ENCODE data around the gene ABL1.

Gene ABL1

DNA sequence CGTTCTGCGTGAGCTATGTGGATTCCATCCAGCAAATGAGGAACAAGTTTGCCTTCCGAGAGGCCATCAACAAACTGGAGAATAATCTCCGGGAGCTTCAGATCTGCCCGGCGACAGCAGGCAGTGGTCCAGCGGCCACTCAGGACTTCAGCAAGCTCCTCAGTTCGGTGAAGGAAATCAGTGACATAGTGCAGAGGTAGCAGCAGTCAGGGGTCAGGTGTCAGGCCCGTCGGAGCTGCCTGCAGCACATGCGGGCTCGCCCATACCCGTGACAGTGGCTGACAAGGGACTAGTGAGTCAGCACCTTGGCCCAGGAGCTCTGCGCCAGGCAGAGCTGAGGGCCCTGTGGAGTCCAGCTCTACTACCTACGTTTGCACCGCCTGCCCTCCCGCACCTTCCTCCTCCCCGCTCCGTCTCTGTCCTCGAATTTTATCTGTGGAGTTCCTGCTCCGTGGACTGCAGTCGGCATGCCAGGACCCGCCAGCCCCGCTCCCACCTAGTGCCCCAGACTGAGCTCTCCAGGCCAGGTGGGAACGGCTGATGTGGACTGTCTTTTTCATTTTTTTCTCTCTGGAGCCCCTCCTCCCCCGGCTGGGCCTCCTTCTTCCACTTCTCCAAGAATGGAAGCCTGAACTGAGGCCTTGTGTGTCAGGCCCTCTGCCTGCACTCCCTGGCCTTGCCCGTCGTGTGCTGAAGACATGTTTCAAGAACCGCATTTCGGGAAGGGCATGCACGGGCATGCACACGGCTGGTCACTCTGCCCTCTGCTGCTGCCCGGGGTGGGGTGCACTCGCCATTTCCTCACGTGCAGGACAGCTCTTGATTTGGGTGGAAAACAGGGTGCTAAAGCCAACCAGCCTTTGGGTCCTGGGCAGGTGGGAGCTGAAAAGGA, 50.7 kb downstream of the ABL1 start:
- H3K4me1 ChIP-seq (ENCODE audit: low read length) = no peaks in the 10 kb centered on the region
- no peak for DNase-seq
- TF ChIP-seq EZH2 (optimal IDR thresholded peaks at IDR 0.05; ENCODE audit: low read depth, low read length) = no peak
- TF ChIP-seq, protein P1, sequence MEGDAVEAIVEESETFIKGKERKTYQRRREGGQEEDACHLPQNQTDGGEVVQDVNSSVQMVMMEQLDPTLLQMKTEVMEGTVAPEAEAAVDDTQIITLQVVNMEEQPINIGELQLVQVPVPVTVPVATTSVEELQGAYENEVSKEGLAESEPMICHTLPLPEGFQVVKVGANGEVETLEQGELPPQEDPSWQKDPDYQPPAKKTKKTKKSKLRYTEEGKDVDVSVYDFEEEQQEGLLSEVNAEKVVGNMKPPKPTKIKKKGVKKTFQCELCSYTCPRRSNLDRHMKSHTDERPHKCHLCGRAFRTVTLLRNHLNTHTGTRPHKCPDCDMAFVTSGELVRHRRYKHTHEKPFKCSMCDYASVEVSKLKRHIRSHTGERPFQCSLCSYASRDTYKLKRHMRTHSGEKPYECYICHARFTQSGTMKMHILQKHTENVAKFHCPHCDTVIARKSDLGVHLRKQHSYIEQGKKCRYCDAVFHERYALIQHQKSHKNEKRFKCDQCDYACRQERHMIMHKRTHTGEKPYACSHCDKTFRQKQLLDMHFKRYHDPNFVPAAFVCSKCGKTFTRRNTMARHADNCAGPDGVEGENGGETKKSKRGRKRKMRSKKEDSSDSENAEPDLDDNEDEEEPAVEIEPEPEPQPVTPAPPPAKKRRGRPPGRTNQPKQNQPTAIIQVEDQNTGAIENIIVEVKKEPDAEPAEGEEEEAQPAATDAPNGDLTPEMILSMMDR (IDR thresholded peaks at IDR 0.05; ENCODE audit: low read length) = no peak
- TF ChIP-seq EZH2phosphoT487 (IDR thresholded peaks at IDR 0.05; ENCODE audit: low read length) = no peak

DNA sequence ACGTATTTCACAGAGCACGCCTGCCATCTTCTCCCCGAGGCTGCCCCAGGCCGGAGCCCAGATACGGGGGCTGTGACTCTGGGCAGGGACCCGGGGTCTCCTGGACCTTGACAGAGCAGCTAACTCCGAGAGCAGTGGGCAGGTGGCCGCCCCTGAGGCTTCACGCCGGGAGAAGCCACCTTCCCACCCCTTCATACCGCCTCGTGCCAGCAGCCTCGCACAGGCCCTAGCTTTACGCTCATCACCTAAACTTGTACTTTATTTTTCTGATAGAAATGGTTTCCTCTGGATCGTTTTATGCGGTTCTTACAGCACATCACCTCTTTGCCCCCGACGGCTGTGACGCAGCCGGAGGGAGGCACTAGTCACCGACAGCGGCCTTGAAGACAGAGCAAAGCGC, 51.9 kb downstream of the ABL1 start:
- Histone ChIP-seq H3K27ac (ENCODE audit: low read length) (no peak overlapping the region), H3K36me3 (replicated peaks; ENCODE audit: insufficient read depth, low read length) (no peaks in the 10 kb centered on the region), H2AFZ (ENCODE audit: low read length) (no peak overlapping the region), H3K27me3 (replicated peaks; ENCODE audit: insufficient read depth, low read length) (no peaks in the 10 kb centered on the region), H3F3A (ENCODE audit: insufficient read depth, low read length) (no peaks in the 10 kb centered on the region), H3K4me2 (ENCODE audit: low read depth, low read length) (no peak overlapping the region), H3K9me2 (replicated peaks; ENCODE audit: insufficient read depth, low read length) (no peaks in the 10 kb centered on the region), H3K4me3 (ENCODE audit: low read length) (no peak overlapping the region), H3K79me2 (ENCODE audit: low read length) (no peaks in the 10 kb centered on the region), H3K4me1 (ENCODE audit: low read length) (no peaks in the 10 kb centered on the region), H3K9ac (ENCODE audit: low read length) (no peak overlapping the region), H4K20me1 (ENCODE audit: insufficient read depth, low read length) (no peaks in the 10 kb centered on the region), H3K9me3 (replicated peaks; ENCODE audit: insufficient read depth, low read length) (no peaks in the 10 kb centered on the region)
- TF ChIP-seq EZH2 (optimal IDR thresholded peaks at IDR 0.05; ENCODE audit: low read depth, low read length) = no peak
- no peak for TF ChIP-seq EZH2phosphoT487 (IDR thresholded peaks at IDR 0.05; ENCODE audit: low read length)
- TF ChIP-seq, protein P1 (IDR thresholded peaks at IDR 0.05; ENCODE audit: low read length) = no peak
- no peak for DNase-seq

More for the DNA sequence above, 50.7 kb downstream of the ABL1 start:
- no peak overlapping the region for H2AFZ ChIP-seq (ENCODE audit: low read length)
- no peak overlapping the region for H3K27ac ChIP-seq (ENCODE audit: low read length)
- H3K4me3 ChIP-seq (ENCODE audit: low read length) = no peak overlapping the region
- H3K9ac ChIP-seq (ENCODE audit: low read length) = no peak overlapping the region
- no peaks in the 10 kb centered on the region for H3K27me3 ChIP-seq (replicated peaks; ENCODE audit: insufficient read depth, low read length)
- no peak overlapping the region for H3K4me2 ChIP-seq (ENCODE audit: low read depth, low read length)
- H4K20me1 ChIP-seq (ENCODE audit: insufficient read depth, low read length) = no peaks in the 10 kb centered on the region
- H3F3A ChIP-seq (ENCODE audit: insufficient read depth, low read length) = no peaks in the 10 kb centered on the region
- H3K79me2 ChIP-seq (ENCODE audit: low read length) = no peaks in the 10 kb centered on the region
- no peaks in the 10 kb centered on the region for H3K9me3 ChIP-seq (replicated peaks; ENCODE audit: insufficient read depth, low read length)
- H3K9me2 ChIP-seq (replicated peaks; ENCODE audit: insufficient read depth, low read length) = no peaks in the 10 kb centered on the region
- H3K36me3 ChIP-seq (replicated peaks; ENCODE audit: insufficient read depth, low read length) = no peaks in the 10 kb centered on the region

DNA sequence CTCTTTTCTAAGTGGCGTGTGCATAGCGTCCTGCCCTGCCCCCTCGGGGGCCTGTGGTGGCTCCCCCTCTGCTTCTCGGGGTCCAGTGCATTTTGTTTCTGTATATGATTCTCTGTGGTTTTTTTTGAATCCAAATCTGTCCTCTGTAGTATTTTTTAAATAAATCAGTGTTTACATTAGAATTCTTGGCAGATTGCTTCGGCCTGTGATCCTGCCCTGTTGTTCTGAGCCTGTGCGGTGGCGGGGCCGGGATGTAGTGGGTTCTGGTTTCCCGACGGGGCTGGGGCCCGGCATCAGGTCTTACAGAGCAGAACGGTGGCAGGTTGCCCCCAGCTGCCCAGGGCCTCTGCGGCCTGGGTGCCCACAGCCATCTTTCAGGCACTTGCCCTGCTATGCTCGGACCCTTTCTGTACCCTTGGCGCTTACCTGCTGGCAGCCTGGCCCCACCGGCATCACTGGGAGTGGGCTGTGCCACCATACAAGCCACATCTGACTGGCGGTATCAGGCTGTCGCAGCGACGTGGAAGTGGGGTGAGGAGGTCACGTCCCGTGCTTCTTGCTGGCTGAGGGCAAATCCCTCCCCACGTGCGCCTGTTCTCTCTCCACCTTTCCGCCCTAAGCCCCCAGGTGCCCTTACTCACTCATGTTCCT, 52.6 kb downstream of the ABL1 start:
- H3K4me1 ChIP-seq (ENCODE audit: low read length) = no peaks in the 10 kb centered on the region
- no peak overlapping the region for H3K27ac ChIP-seq (ENCODE audit: low read length)
- H3K9me3 ChIP-seq (replicated peaks; ENCODE audit: insufficient read depth, low read length) = no peaks in the 10 kb centered on the region
- H3F3A ChIP-seq (ENCODE audit: insufficient read depth, low read length) = no peaks in the 10 kb centered on the region
- H3K79me2 ChIP-seq (ENCODE audit: low read length) = no peaks in the 10 kb centered on the region
- no peak overlapping the region for H3K4me2 ChIP-seq (ENCODE audit: low read depth, low read length)
- no peak for TF ChIP-seq EZH2 (optimal IDR thresholded peaks at IDR 0.05; ENCODE audit: low read depth, low read length)
- TF ChIP-seq, protein P1 (IDR thresholded peaks at IDR 0.05; ENCODE audit: low read length) = no peak
- TF ChIP-seq EZH2phosphoT487 (IDR thresholded peaks at IDR 0.05; ENCODE audit: low read length) = no peak
- no peak overlapping the region for H3K4me3 ChIP-seq (ENCODE audit: low read length)
- no peaks in the 10 kb centered on the region for H3K9me2 ChIP-seq (replicated peaks; ENCODE audit: insufficient read depth, low read length)
- no peak overlapping the region for H2AFZ ChIP-seq (ENCODE audit: low read length)
- no peaks in the 10 kb centered on the region for H3K36me3 ChIP-seq (replicated peaks; ENCODE audit: insufficient read depth, low read length)
- H3K27me3 ChIP-seq (replicated peaks; ENCODE audit: insufficient read depth, low read length) = no peaks in the 10 kb centered on the region
- no peak for DNase-seq
- no peaks in the 10 kb centered on the region for H4K20me1 ChIP-seq (ENCODE audit: insufficient read depth, low read length)
- H3K9ac ChIP-seq (ENCODE audit: low read length) = no peak overlapping the region
